Fibroblast of gingiva (primary cell): Measurements from ENCODE around the gene MECR.

Experiments
- DNase-seq: peaks from one replicate; pipeline ENCODE4 v3.0.0-alpha.2; 2011; ENCODE audit warnings: low read depth

The MECR gene, protein sequence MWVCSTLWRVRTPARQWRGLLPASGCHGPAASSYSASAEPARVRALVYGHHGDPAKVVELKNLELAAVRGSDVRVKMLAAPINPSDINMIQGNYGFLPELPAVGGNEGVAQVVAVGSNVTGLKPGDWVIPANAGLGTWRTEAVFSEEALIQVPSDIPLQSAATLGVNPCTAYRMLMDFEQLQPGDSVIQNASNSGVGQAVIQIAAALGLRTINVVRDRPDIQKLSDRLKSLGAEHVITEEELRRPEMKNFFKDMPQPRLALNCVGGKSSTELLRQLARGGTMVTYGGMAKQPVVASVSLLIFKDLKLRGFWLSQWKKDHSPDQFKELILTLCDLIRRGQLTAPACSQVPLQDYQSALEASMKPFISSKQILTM

DNA sequence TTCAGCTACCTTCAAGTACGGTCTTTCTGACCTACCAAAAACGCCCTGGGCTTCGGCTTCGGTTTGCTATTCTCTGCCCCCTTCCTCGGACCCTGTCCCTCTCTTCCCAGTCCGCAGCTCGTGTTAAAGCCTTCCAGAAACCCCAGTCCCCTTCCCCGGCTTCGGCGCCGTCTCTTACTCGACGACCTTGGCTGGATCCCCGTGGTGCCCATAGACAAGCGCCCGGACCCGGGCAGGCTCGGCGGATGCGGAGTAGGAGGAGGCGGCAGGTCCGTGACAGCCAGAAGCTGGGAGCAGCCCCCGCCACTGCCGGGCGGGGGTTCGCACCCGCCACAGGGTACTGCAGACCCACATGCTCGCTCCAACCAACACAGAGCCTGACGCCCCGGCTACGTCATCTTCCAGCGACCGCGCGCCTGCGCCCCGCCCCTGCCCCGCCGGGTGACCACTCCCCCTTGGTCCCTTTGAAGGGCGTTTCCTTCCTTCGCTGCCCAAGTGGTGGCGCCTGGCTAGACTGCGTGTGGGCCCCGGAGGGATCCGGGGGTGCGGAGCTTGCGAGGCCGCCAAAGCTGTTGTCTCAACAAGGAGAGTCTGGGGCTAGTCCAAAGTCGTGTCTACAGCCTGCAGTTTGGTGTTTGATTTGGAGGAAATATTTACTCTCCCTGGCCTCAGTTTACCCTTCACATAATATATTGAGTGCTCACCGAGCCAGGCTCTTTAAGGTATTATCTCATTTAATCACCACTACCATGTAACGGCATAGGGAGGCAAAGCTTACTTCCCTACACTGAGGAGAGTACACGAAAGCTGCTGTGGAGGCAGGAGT lies at the start of gene MECR:
TSS of gene MECR (minus strand) at position 382 of the 826 bp plus-strand sequence. CDS start at position 354, 28 bp downstream.
- peak; percentile 89 for DNase-seq

DNA sequence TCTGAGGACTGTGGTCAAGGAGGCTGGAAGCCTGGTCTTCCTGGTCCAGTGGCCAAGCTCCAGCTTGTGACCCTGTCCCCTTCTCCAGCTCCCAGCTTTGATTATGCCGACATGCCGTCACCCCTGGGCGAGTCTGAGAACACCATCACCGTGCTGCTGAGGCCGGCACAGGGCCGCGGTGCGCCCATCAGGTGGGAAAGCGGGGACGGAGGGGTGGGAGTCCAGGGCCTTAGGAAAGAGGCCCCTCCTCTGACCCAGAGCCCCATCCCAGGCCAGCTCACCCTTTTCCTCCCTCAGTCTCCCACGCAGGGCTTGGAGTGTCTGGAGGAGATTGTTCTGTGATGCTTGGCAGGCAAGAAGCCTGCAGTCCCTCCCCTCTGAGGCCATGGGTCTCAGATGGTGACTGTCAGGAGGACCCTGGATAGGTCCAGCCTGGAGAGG lies 49.2 kb upstream of the MECR start:
- DNase-seq = no peak

DNA sequence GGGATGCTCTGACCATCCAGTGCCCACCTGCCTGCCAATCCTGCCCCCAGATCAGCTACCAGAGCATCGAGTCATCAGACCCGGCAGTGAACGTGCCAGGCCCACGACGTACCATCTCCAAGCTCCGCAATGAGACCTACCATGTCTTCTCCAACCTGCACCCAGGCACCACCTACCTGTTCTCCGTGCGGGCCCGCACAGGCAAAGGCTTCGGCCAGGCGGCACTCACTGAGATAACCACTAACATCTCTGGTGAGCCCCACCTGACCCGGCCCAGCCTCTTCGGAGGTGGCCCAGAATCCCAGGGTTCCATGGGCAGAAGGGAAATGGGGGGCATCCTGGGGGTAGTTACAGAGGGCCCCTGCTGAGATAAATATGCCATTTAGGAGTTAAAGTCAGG lies 48.7 kb upstream of the MECR start:
- DNase-seq = no peak

DNA sequence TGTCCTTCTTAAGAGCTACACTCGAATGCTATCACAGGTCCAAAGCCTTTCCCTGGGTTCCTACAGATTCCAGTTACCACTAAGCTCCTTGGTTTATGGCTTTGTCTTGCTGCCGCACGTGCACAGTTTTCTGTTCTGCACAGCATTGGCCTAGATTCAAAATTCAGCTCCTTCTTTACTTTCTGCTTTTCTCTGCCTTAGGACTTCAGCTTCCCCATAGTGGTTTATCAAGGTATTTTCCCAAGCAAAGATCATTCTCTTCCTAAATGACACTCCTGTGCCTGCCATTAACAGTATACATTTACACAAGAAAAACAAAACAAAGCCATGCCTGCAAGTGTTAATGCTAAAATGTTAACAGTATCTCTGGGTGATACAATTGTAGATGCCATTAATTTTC lies 47.4 kb upstream of the MECR start:
- DNase-seq = no peak

DNA sequence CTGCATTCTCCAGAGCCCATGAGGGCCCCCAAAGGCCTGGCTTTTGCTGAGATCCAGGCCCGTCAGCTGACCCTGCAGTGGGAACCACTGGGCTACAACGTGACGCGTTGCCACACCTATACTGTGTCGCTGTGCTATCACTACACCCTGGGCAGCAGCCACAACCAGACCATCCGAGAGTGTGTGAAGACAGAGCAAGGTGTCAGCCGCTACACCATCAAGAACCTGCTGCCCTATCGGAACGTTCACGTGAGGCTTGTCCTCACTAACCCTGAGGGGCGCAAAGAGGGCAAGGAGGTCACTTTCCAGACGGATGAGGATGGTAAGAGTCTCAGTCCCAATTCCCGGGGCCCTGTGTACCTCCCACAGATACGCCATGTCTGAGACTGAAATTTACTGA lies 44.7 kb upstream of the MECR start:
- no peak for DNase-seq

DNA sequence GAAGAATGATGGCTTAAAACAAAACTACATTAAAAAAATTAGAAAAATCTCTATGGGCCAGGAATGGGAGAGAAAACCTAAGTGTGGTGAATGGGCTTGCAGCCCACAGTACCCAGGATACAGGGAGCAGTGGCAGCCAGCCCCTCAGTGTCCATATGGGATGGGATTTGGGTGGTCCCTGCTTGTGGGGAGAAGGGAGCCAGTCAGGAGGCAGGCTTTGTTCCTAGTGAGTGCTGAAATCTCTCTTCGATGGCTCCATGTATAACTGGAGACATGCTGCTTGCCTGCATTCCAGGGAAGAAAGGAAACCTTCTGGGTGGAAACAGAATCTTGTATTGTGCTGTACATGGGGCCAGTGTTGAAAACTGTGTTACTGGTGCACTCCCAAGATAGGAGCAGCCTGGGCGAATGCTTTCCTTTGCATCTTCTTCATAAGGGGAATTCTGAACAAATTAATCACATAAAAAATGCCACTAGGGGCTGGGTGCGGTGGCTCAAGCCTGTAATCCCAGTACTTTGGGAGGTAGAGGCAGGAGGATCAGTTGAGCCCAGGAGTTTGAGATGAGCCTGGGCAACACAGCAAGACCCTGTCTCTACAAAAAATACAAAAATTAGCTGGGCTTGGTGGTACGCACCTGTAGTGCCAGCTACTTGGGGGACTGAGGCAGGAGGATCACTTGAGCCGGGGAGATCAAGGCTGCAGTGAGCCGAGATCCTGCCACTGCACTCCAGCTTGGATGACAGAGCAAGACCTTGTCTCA lies 41.6 kb upstream of the MECR start:
- DNase-seq = no peak

DNA sequence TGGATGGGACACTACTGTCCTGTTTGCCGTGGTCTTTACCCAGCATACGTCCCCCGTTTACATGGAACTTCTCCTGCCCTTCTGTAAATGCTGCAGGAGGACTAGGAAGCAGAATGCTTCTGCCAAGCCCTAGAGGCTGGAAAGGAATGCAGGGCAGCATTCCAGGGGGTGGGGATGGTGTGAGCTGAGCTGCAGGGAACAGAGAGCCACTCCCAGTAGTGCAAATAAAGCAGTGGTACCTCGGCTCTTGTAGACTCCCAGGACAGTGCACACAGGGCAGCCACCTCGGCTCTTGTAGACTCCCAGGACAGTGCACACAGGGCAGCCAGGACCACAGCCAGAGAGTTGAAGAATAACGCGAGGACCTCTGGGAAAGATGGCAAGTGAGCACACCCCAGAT lies 41.0 kb upstream of the MECR start:
- DNase-seq = peak; percentile 63

DNA sequence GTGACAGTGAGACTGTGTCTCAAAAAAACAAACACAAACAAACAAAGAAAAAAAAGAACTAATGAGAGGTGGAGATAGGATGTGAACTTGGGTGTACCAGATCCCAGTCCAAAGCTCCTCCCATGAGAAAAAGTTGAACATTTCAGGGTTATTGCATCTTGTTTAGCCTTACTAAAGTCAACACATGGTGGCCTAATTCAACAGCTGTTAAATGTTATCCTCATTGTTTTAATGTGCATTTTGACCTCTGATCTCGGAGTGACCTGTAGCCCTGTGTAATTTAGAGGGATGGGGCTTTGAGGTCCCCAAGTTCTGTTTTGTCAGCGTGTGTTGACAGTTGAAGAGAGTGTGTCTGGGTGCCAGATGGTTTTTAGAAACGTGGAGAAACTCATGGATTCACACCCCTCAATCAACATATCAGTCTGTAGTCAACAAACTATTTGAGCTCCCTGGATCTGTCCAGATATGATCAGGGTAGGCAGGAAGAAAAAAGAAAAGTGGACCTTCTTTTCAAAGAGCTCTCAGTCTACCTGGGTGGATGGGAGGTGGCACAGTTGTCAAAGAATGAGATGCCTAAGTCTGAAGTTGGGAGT lies 40.3 kb upstream of the MECR start:
- DNase-seq = no peak

DNA sequence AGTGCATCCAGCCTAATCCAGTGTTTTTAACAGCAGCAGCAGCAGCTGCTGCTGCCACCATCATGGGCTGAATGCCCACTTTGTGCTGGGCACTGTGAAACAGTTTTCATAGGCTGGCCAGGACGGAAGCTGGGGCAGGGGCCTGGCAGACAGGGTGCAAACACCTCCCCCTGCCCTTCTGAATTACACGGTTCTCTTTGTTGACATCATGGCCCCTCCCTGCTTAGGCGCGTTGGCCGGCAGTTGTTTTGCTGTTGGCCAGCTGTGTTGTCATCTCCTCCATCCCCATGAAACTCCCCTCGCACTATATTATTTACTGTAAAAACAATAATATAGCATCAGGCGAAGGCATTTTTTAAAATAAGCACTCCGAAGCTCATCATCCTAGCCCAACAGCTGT lies 38.6 kb upstream of the MECR start:
- no peak for DNase-seq

DNA sequence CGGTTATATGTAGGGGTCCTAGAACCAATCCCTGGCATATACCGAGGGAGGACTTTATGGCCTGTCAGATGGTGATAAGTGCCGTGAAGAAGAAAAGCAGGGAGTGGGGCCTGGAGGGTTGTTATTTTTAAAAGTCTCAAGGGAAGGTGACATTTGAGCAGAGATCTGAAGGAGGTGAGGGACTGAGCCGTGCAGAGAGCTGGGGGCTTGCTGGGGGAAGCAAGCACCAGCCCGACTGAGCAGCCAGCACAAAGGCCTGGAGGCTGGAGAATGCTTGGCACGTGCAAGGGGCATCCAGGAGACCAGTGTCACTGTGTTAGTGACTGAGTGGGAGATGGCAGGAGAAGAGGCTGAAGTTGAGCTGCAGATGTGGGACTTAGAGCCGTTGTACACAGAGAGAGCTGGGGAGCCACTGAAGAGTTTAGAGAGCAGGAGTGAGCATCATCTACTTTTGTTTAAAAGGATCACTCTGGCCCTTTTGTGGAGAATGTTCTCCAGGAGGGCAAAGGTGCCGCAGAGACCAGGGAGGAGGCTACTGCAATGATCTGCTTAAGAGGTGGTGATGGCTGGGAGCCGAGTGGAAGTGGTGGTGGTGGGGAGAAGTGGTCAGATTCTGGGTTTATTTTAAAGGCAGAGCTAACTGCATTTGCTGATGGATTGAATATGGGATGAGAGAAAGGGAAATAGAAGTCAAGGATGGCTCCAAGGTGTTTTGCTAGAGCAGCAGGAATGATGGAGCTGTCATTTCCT lies 36.8 kb upstream of the MECR start:
- no peak for DNase-seq

DNA sequence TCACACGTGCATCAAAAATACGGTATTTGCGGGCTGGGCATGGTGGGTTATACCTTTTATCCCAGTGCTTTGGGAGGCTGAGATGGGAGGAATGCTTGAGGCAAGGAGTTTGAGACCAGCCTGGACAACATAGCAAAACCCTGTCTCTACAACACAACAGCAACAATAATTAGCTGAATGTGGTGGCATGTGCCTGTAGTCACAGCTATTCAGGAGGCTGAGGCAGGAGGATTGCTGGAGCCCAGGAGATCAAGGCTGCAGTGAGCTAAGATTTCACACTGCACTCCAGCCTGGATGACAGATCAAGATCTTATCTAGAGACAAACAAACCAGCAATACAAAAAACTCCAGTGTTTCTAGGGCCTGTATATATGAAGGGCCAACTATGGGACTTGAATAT lies 36.2 kb upstream of the MECR start:
- DNase-seq = no peak

DNA sequence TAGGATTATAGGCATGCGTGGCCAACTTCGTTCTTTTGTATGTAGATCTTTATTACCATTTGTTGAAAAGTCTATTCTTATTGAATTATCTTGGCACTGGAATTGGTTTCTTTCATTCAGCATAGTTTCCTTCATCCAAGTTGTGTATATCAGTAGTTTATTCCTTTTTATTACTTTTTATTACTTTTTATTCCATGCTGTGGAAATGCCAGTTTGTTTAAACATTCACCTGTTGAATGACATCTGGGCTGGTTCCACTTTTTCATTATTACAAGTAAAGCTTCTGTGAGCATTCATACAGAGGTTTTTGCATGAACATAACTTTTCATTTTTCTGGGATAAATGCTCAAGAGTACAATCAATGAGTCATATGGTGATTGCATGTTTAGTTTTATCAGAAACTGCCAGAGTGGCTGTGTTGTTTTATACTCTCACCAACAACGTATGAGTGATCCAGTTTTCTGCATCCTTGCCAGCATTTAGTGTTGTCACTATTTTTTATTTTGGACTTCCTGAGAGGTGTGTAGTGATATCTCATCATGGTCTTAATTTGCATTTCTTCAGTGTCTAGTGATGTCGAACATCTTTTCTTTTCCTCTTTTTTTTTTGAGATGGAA lies 34.1 kb upstream of the MECR start:
- peak; percentile 36 for DNase-seq

DNA sequence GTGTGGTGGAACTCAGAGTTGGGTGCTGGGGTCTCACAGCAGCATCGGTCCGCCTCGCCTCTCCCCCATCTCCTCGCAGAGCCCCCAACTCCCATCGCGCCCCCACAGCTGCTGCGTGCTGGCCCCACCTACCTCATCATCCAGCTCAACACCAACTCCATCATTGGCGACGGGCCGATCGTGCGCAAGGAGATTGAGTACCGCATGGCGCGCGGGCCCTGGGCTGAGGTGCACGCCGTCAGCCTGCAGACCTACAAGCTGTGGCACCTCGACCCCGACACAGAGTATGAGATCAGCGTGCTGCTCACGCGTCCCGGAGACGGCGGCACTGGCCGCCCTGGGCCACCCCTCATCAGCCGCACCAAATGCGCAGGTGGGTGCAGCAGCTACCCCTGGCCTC lies 29.8 kb upstream of the MECR start:
- no peak for DNase-seq

DNA sequence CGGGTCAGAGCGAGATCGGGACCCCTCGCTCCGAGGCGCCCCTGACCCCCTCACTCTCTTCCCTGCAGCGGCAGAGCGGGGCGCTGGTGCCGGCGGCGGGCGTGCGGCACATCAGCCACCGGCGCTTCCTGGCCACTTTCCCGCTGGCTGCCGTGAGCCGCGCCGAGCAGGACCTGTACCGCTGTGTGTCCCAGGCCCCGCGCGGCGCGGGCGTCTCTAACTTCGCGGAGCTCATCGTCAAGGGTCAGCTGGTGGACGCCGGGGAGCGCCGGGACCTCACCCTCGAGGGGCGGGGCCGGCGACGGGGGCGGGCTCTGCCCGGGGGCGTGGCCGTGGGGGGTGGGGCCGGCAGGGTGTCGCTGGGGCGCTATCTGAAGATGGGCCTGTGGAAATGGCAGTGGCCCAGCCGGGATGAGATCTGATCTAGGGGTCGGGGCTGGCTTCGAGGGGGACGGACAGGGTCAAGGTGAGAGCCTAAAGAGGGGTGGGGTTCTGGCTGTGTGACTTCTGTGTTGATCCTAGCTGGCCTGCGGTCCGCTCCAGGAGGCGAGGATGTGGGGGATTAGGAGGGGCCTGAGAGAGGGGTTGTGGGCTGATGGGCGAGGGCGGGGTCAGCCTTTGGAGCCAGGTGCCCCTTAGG lies 29.2 kb upstream of the MECR start:
- peak; percentile 20 for DNase-seq

DNA sequence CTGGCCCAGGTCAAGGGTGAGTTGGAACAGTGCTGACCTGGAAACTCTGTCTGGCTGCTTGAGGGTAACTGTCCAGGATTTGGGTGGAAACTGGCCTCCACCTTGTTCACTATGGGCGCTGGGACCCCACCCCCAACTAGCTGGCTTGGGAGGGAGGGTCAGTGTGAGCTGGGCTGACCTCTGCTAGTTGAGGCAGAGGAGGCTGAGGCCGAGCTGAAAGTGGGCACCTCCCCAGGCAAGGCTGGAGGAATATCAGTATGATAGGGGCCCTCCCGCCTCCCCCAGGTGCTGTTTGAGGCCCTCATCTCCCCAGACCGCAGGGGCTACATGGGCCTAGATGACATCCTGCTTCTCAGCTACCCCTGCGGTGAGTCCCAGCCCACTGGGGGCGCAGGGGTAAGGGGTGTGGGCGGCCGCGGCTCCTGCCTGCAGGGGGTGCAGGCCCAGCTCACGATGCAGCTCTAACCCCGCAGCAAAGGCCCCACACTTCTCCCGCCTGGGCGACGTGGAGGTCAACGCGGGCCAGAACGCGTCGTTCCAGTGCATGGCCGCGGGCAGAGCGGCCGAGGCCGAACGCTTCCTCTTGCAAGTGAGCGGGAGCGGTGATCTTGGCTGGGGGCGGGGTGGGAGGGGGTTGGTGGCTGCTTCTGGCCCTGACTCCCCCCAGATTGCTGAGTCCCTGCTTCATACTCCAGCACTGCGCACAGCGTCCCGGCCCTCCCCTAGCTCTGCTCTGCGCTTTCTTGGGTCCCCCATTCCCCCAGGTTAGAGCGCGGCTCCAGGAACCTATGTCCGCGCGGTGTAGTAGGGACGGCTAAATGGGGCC lies 28.5 kb upstream of the MECR start:
- DNase-seq = no peak

DNA sequence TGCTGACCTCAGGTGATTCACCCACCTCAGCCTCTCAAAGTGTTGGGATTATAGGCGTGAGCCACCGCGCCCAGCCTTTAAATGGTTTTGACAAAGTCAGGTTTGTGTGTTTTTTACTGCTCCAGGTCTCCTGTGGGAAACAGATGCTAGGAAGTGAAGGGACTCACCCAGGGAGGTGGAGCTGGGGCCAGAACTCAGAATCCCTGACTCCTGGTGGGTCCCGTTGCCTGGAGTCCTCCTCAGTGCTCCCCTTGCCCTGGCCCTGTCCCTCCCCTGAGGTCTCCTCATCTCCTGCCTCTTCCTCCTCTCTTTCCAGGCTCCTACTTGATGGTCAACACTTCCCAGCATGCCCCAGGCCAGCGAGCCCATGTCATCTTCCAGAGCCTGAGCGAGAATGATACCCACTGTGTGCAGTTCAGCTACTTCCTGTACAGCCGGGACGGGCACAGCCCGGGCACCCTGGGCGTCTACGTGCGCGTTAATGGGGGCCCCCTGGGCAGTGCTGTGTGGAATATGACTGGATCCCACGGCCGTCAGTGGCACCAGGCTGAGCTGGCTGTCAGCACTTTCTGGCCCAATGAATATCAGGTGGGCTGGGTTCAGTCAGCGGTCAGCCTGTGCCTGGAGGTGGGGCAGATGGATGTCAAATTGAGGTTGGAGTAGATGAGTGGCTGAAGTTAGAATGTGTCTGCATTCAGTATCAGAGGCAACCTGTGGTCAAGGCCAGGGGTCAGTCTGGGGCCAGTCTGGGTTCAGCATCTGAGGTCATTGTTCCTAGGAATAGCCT lies 27.6 kb upstream of the MECR start:
- DNase-seq = no peak

DNA sequence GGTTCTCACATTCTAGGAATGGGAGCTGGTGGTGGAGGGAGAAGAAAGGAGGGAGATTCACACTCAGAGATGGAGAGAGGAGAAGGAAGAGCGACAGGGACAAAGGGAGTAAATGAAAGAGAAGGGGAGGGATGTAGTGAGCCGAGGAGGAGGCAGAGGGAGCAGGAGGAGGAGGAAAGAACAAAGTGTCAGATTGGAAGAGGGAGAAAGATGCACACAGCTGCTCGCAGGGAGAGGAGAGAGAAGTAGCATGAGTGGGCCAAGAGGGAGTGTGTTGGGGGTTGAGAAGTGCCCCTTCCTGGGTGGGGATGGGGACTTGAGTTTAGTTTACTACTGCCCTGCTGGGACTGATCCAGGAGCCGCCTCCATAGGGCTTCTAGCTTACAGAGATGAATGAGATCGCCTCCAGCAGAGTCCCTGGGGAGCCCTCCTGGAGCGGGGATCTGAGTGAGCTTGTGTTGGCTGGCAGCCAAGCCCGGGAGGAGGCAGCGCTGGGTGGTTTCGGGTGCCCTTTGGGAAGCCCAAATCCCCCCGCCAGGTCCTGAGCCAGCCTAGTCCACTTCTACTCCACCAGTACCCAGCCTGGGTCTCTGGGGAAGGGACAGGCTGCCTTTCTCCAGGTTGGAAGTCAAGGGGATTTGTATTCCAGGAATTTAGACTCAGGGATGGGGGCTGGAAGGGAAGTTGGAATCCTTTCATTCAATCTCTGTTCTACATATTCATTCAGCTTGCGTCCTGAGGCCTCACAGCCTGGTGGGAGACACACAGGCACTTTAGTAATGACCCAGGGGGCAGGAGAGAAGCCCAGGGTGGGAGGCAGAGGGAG lies 26.5 kb upstream of the MECR start:
- DNase-seq = peak; percentile 57

DNA sequence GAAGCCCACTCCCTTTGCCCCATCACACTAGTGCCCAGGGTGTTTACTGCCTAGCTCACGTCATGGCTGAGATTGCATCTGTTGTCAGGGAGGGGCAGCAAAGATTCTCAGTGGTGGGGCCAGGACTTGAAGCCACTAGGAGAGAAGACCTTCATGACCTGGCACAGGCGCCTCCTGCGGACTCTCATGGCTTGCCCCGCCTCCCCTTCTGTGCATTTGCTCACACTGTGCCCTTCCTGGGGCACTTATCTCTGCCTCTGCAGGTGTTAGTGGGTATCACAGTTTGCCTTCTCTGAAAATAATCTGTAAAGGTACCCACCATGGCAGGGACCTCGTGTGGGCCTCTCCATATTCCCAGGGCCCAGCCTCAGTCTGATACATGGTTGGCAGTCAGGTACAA lies 25.7 kb upstream of the MECR start:
- no peak for DNase-seq
